Measurements from ENCODE around the gene MRPS15.

DNA sequence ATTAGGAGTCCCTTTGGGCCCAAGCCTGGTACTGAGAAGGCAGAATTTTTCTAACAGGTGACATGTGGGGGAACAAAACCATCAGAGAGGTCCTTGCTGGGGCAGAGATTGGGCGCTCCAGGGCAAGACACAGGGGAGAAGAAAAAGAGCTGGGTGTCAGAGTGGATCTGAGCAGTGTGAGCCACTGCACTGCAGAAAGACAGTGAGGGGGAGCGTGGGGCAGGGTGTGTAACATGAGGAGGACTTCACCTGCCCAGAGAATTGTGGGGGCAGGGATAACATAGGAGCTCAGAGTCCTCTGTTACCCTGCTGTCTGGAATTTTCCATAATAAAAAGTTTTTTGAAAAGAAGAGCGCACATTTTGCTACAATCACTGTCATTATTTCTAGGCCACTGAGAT, 44.1 kb upstream of the MRPS15 start:
- TF ChIP-seq, protein P1, sequence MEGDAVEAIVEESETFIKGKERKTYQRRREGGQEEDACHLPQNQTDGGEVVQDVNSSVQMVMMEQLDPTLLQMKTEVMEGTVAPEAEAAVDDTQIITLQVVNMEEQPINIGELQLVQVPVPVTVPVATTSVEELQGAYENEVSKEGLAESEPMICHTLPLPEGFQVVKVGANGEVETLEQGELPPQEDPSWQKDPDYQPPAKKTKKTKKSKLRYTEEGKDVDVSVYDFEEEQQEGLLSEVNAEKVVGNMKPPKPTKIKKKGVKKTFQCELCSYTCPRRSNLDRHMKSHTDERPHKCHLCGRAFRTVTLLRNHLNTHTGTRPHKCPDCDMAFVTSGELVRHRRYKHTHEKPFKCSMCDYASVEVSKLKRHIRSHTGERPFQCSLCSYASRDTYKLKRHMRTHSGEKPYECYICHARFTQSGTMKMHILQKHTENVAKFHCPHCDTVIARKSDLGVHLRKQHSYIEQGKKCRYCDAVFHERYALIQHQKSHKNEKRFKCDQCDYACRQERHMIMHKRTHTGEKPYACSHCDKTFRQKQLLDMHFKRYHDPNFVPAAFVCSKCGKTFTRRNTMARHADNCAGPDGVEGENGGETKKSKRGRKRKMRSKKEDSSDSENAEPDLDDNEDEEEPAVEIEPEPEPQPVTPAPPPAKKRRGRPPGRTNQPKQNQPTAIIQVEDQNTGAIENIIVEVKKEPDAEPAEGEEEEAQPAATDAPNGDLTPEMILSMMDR (IDR thresholded peaks at IDR 0.05), result no peak
- no peak for TF ChIP-seq EP300 (IDR thresholded peaks at IDR 0.05)
